Uterus (tissue), 4 donors: ENCODE measurements around the gene TSPAN13. TPM values are rescaled to one million over a fixed set of nuclear protein-coding genes. Genes with fewer than 3 reads are reported as not detected.

Experiments
- DNase-seq, 2 donors: peaks; one replicate each; pipeline ENCODE4 v3.0.0-alpha.2; 2019 to 2020
- H3K27ac ChIP-seq, 2 donors: fragments of 200-600 bp; sonication (generic); 1 replicate in 1 of 2; 2 replicates in 1 of 2; pipeline ENCODE4 v1.5.1; 2016 to 2018
- H3K27me3 ChIP-seq, 2 donors: fragments of 200-600 bp; sonication (generic); one replicate each; pipeline ENCODE4 v1.5.1; 2018 to 2019; ENCODE audit warnings: control low read depth in 1 of 2
- H3K36me3 ChIP-seq, 2 donors: fragments of 200-600 bp; sonication (generic); one replicate each; pipeline ENCODE4 v1.5.1; 2019; ENCODE audit warnings: control low read depth in 1 of 2
- H3K4me1 ChIP-seq, 2 donors: fragments of 200-600 bp; sonication (generic); one replicate each; pipeline ENCODE4 v1.5.1; 2018 to 2019; ENCODE audit warnings: control low read depth in 1 of 2
- H3K4me3 ChIP-seq, 2 donors: fragments of 200-600 bp; sonication (generic); 1 replicate in 1 of 2; 2 replicates in 1 of 2; pipeline ENCODE4 v1.5.1; 2018 to 2019; ENCODE audit warnings: mild to moderate bottlenecking in 1 of 2
- H3K9me3 ChIP-seq, 2 donors: fragments of 200-600 bp; sonication (generic); one replicate each; pipeline ENCODE4 v1.5.1; 2019; ENCODE audit warnings: control low read depth in 1 of 2
- CTCF ChIP-seq, 4 experiments: fragments of 200-600 bp in 2 of 4; fragments of 450-650 bp in 2 of 4; sonication (generic) in 2 of 4; IDR thresholded peaks; one replicate each; pipeline ENCODE4 v1.5.1; 2016 to 2019; ENCODE audit warnings: antibody characterized with exemption in 4 of 4, mild to moderate bottlenecking in 2 of 4, moderate library complexity in 1 of 4
- POLR2A ChIP-seq, 2 donors: fragments of 450-650 bp; IDR thresholded peaks; one replicate each; pipeline ENCODE4 v1.6.1; 2016; ENCODE audit warnings: antibody characterized with exemption in 2 of 2, mild to moderate bottlenecking in 1 of 2, moderate library complexity in 1 of 2
- intact Hi-C: fragments of 100-400 bp; cut with DNase I; formaldehyde crosslinking; loops from one replicate; pipeline ENCODE4 v1.15.1; 2023; ENCODE audit warnings: low total_unique reads
- total RNA-seq, 4 donors: library from RNA; depleted of rRNA in 3 of 4; stranded (reverse); fragments of >200 nt in 3 of 4; gene quantifications; one replicate each; pipeline versions ENCODE4 v1.1.0 to v1.2.4, GENCODE V29; 2014 to 2023
- donor health status: DM: yes; HTN: yes; CAD: no.

TSPAN13 gene
- total RNA-seq, 4 donors from 2014 or later: 4.9 to 19.1 (median 13.2) TPM

- H3K9me3 ChIP-seq: no peaks in the 10 kb centered on the region
- DNase-seq: no peak
- H3K27me3 ChIP-seq: no peaks in the 10 kb centered on the region
- no peak for TF ChIP-seq POLR2A (IDR thresholded peaks at IDR 0.05)
- no peak for TF ChIP-seq CTCF (IDR thresholded peaks at IDR 0.05)
- no peak overlapping the region for H3K4me3 ChIP-seq
- H3K27ac ChIP-seq: peak overlapping the region in 1 of 2 donors; percentile 10
- intact Hi-C loops: no loop called here
- H3K4me1 ChIP-seq: no peaks in the 10 kb centered on the region
- H3K36me3 ChIP-seq: no peaks in the 10 kb centered on the region
Measured at GRCh38 chr7:16743236-16743635, 10.3 kb upstream of the TSPAN13 start.

GRCh38 chr7:16744518-16745250, 8.9 kb upstream of the TSPAN13 start:
- Histone ChIP-seq H3K4me3 (no peak overlapping the region), H3K27ac (no peak overlapping the region), H3K9me3 (no peaks in the 10 kb centered on the region), H3K27me3 (no peaks in the 10 kb centered on the region), H3K36me3 (no peaks in the 10 kb centered on the region), H3K4me1 (no peaks in the 10 kb centered on the region)
- no peak for TF ChIP-seq POLR2A (IDR thresholded peaks at IDR 0.05)
- no peak for TF ChIP-seq CTCF (IDR thresholded peaks at IDR 0.05)
- no peak for DNase-seq
- intact Hi-C loops: no loop called here

DNA sequence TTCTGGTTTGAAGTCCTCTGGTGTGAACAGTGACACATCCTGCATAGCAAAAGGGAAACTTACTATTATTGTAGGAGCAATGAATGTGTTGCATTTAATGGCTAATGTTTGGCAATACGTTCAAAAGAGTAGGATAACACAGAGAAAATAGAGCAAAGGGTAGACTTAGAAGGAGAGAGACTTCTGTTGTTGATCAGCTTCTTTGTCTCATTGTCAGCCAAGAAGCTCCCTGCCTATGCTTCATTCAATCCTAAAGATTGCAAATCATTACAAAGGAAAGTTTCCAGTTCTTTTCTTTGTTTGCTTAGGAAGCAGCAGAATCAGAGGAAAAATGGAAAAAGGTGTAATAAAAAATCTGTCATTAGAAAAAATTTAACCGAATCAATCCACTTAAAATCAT, 7.9 kb upstream of the TSPAN13 start:
- no peaks in the 10 kb centered on the region for H3K36me3 ChIP-seq
- H3K27me3 ChIP-seq: no peaks in the 10 kb centered on the region
- intact Hi-C loops: no loop called here
- H3K4me3 ChIP-seq: no peak overlapping the region
- DNase-seq: no peak
- no peaks in the 10 kb centered on the region for H3K4me1 ChIP-seq
- H3K27ac ChIP-seq: no peak overlapping the region
- H3K9me3 ChIP-seq: no peaks in the 10 kb centered on the region
- TF ChIP-seq CTCF (IDR thresholded peaks at IDR 0.05) (no peak), POLR2A (IDR thresholded peaks at IDR 0.05) (no peak)

GRCh38 chr7:16747102-16747501, 6.5 kb upstream of the TSPAN13 start:
- no peaks in the 10 kb centered on the region for H3K36me3 ChIP-seq
- DNase-seq: peak in 1 of 2 donors; percentile 44
- intact Hi-C loops: no loop called here

More at GRCh38 chr7:16747102-16747501, 6.5 kb upstream of the TSPAN13 start:
- no peaks in the 10 kb centered on the region for H3K4me1 ChIP-seq
- H3K27ac ChIP-seq: no peak overlapping the region
- TF ChIP-seq POLR2A (IDR thresholded peaks at IDR 0.05): no peak
- TF ChIP-seq CTCF (IDR thresholded peaks at IDR 0.05): no peak
- H3K27me3 ChIP-seq: no peaks in the 10 kb centered on the region
- no peaks in the 10 kb centered on the region for H3K9me3 ChIP-seq
- no peak overlapping the region for H3K4me3 ChIP-seq
